Panc1 (cell line): ENCODE data around the gene FBXO27. TPM values are rescaled to one million over a fixed set of nuclear protein-coding genes. Genes with fewer than 3 reads are reported as not detected.
A peak's percentile ranks its signal among the peaks of the same experiment; 100 is the strongest.

Experiments
- ATAC-seq: fragments of 200-7000 bp; cut with Tn5 transposase; 2 replicates; pipeline ENCODE4 v1.9.1; 2020; ENCODE audit warnings: mild to moderate bottlenecking, moderate library complexity
- BruUV-seq: library from RNA; stranded (reverse); fragments of 400-500 nt; replicated peaks from 2 replicates; lab custom pipeline; 2021; lab: Mats Ljungman, UMichigan
- CTCF ChIA-PET: fragments of 300-600 bp; sonication (Branson Sonifier 250); formaldehyde crosslinking; loops from one replicate; lab custom pipeline; 2022; ENCODE audit warnings: antibody characterized with exemption; lab: Charles Lee
- POLR2A ChIA-PET: fragments of 300-600 bp; sonication (Branson Sonifier 250); formaldehyde crosslinking; loops from one replicate; lab custom pipeline; 2022; ENCODE audit warnings: antibody characterized with exemption; lab: Charles Lee
- DNase-seq: peaks from one replicate; pipeline ENCODE4 v3.0.0-alpha.2; 2010; ENCODE audit warnings: low read depth, low spot score
- H3K27ac ChIP-seq: 2 replicates; pipeline ENCODE4 v1.5.1; 2011; ENCODE audit warnings: mild to moderate bottlenecking, low read length, inconsistent platforms
- H3K27me3 ChIP-seq: fragments of 200-500 bp; sonication (Bioruptor generic); 2 replicates; pipeline ENCODE4 v1.6.0; 2014; ENCODE audit warnings: low read length, inconsistent platforms; ENCODE audit not compliant: control insufficient read depth, insufficient read depth
- H3K36me3 ChIP-seq: fragments of 200-500 bp; sonication (Bioruptor generic); 2 replicates; pipeline ENCODE4 v1.5.1; 2014; ENCODE audit warnings: inconsistent platforms, mild to moderate bottlenecking, low read length, moderate library complexity; ENCODE audit not compliant: control insufficient read depth, insufficient read depth
- H3K4me1 ChIP-seq: 2 replicates; pipeline ENCODE4 v1.5.1; 2011; ENCODE audit warnings: inconsistent platforms, mild to moderate bottlenecking, low read length, moderate library complexity; ENCODE audit not compliant: control insufficient read depth, insufficient read depth
- H3K4me3 ChIP-seq, 2 experiments: 2 replicates each; pipeline ENCODE4 v1.5.1; 2011 to 2012; ENCODE audit warnings: low read depth in 2 of 2, low read length in 2 of 2, mild to moderate bottlenecking in 2 of 2, inconsistent platforms in 1 of 2, moderate library complexity in 1 of 2
- H3K9me3 ChIP-seq: fragments of 200-500 bp; sonication (Bioruptor generic); 2 replicates; pipeline ENCODE4 v1.5.1; 2014; ENCODE audit warnings: low read depth, mild to moderate bottlenecking, inconsistent platforms, low read length, moderate library complexity; ENCODE audit not compliant: control insufficient read depth, insufficient read depth
- POLR2AphosphoS5 ChIP-seq: IDR thresholded peaks from 2 replicates; pipeline ENCODE4 v1.6.1; 2012; ENCODE audit warnings: mild to moderate bottlenecking, low read depth, low read length, moderate library complexity
- SIN3A ChIP-seq: IDR thresholded peaks from 2 replicates; pipeline ENCODE4 v1.6.1; 2012; ENCODE audit warnings: low read depth, mild to moderate bottlenecking, low read length, moderate library complexity, borderline replicate concordance; ENCODE audit not compliant: insufficient read depth
- TCF7L2 ChIP-seq: IDR thresholded peaks from 2 replicates; pipeline ENCODE4 v1.6.1; 2011; ENCODE audit warnings: mild to moderate bottlenecking, low read depth, low read length, inconsistent platforms
- in situ Hi-C: cut with HindIII; loops from 2 replicates; pipeline ENCODE4 v1.10.0; 2016; ENCODE audit warnings: low sequenced_read_pairs, low pct_unique_long_range_greater_than_20kb
- intact Hi-C: fragments of 100-400 bp; cut with micrococcal nuclease; formaldehyde crosslinking; loops from one replicate; pipeline ENCODE4 v1.10.0; 2022; ENCODE audit not compliant: unreplicated experiment
- total RNA-seq: library from RNA; stranded (reverse); gene quantifications from one replicate; pipeline ENCODE4 v1.2.1, GENCODE V29; 2021; ENCODE audit not compliant: unreplicated experiment
- TF ChIP-seq, protein P1 (sequence below), 2 experiments: IDR thresholded peaks; 2 replicates each; pipeline ENCODE4 v1.6.1; 2011 to 2012; ENCODE audit warnings: low read depth in 2 of 2, control low read depth in 1 of 2, low read length in 1 of 2, mild to moderate bottlenecking in 1 of 2, moderate library complexity in 1 of 2; ENCODE audit not compliant: insufficient read depth in 1 of 2
- TF ChIP-seq, protein P2 (sequence below): fragments of 450-650 bp; IDR thresholded peaks from 2 replicates; pipeline ENCODE4 v1.5.1; 2017; ENCODE audit warnings: mild to moderate bottlenecking

The FBXO27 gene
- total RNA-seq, 1 experiment from 2014 or later = 443 TPM

DNA sequence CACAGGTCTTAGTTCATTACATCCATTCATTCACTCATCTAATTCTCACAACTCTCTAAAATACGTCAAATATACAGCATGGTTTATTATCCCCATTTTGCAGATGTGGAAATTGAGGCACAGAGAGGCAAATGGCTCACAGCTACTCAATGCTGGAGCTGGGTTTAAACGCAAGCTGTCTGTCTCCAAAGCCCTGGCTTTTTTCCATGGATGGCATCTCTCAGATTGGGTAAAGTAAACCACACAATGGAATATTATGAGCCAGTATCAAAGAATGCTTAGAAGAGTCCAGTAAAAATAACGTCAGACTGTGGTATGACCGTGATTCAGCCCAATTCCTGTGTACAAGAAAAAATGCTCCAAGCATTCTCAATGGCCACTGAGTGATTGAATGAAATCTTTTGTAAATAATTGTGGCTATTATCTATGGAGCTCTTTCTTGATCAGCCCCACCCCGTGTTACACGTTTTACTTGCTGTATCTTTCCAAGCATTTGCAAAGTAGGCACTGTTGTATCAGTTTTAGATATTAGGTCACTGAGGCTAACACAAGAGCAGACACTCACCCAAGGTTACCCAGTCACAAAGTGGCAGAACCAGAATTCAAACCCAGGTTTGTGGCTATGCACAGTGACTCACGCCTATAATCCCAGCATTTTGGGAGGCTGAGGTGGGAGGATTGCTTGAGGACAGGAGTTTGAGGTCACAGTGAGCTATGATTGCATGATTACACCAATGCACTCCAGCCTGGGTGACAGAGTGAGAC lies 46.3 kb upstream of the FBXO27 start:
- intact Hi-C loops (no loop called here), in situ Hi-C loops (no loop called here)
- Histone ChIP-seq H3K27me3 (no peaks in the 10 kb centered on the region), H3K4me3 (peak overlapping the region in 1 of 2 experiments; percentile 2; a peak in 1 of 4 replicates), H3K9me3 (no peaks in the 10 kb centered on the region), H3K4me1 (peaks cover 73% of the 10 kb centered on the region), H3K27ac (peak overlapping the region; percentile 75), H3K36me3 (no peaks in the 10 kb centered on the region)
- DNase-seq (peak; percentile 100), ATAC-seq (peak; percentile 86)
- BruUV-seq = no TSS peak
- POLR2A ChIA-PET = interaction anchor here (0.6 kb wide), 4 partner anchors 12 to 97 kb away, joined by 3 to 10 read pairs (median 4); no protein-coding TSS in a partner anchor
- CTCF ChIA-PET = interaction anchor here (0.7 to 0.8 kb wide), 2 partner anchors 102 to 309 kb away, joined by 3 to 4 read pairs; no protein-coding TSS in a partner anchor
- TF ChIP-seq, protein P1, sequence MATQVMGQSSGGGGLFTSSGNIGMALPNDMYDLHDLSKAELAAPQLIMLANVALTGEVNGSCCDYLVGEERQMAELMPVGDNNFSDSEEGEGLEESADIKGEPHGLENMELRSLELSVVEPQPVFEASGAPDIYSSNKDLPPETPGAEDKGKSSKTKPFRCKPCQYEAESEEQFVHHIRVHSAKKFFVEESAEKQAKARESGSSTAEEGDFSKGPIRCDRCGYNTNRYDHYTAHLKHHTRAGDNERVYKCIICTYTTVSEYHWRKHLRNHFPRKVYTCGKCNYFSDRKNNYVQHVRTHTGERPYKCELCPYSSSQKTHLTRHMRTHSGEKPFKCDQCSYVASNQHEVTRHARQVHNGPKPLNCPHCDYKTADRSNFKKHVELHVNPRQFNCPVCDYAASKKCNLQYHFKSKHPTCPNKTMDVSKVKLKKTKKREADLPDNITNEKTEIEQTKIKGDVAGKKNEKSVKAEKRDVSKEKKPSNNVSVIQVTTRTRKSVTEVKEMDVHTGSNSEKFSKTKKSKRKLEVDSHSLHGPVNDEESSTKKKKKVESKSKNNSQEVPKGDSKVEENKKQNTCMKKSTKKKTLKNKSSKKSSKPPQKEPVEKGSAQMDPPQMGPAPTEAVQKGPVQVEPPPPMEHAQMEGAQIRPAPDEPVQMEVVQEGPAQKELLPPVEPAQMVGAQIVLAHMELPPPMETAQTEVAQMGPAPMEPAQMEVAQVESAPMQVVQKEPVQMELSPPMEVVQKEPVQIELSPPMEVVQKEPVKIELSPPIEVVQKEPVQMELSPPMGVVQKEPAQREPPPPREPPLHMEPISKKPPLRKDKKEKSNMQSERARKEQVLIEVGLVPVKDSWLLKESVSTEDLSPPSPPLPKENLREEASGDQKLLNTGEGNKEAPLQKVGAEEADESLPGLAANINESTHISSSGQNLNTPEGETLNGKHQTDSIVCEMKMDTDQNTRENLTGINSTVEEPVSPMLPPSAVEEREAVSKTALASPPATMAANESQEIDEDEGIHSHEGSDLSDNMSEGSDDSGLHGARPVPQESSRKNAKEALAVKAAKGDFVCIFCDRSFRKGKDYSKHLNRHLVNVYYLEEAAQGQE (IDR thresholded peaks at IDR 0.05; ENCODE audit: insufficient read depth in 1 of 2, low read depth in 2 of 2, low read length in 1 of 2) = no peak
- TF ChIP-seq, protein P2, sequence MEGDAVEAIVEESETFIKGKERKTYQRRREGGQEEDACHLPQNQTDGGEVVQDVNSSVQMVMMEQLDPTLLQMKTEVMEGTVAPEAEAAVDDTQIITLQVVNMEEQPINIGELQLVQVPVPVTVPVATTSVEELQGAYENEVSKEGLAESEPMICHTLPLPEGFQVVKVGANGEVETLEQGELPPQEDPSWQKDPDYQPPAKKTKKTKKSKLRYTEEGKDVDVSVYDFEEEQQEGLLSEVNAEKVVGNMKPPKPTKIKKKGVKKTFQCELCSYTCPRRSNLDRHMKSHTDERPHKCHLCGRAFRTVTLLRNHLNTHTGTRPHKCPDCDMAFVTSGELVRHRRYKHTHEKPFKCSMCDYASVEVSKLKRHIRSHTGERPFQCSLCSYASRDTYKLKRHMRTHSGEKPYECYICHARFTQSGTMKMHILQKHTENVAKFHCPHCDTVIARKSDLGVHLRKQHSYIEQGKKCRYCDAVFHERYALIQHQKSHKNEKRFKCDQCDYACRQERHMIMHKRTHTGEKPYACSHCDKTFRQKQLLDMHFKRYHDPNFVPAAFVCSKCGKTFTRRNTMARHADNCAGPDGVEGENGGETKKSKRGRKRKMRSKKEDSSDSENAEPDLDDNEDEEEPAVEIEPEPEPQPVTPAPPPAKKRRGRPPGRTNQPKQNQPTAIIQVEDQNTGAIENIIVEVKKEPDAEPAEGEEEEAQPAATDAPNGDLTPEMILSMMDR = no peak
- TF ChIP-seq POLR2AphosphoS5 = peak; percentile 93
- TF ChIP-seq TCF7L2 = peak; percentile 98

DNA sequence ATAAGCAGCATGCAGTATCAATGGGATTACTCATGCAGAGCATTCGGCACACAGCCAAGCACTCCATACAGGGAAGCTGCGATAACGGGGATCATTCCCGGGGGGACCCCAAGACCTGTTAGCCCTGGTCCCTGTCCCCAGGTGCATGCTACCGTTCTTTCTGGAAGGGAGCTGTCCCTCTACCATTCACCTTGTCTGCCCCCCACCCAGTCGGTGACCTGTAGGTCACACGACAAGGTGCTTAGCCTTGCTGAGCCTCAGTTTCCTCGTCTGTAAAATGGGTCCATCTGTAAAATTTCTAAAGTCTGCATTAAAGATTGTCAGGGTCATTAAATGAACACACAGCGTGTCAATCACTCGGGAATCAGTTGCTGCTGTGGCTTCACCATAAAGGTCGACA lies 45.0 kb upstream of the FBXO27 start:
- intact Hi-C loops = no loop called here
- DNase-seq = no peak
- ChIA-PET POLR2A (interaction anchor here (0.6 kb wide), 2 partner anchors 9 to 37 kb away, joined by 4 to 5 read pairs; no protein-coding TSS in a partner anchor), CTCF (no interaction called here)
- no peak overlapping the region for H3K4me3 ChIP-seq
- no peaks in the 10 kb centered on the region for H3K9me3 ChIP-seq
- BruUV-seq = TSS peak; percentile 39
- H3K27ac ChIP-seq = peak overlapping the region; percentile 75
- no peaks in the 10 kb centered on the region for H3K36me3 ChIP-seq
- no peak for TF ChIP-seq POLR2AphosphoS5
- TF ChIP-seq SIN3A = no peak
- TF ChIP-seq TCF7L2 = no peak
- TF ChIP-seq, protein P2 = no peak
- TF ChIP-seq, protein P1 (IDR thresholded peaks at IDR 0.05; ENCODE audit: insufficient read depth in 1 of 2, low read depth in 2 of 2, low read length in 1 of 2) = no peak
- ATAC-seq = no peak
- H3K4me1 ChIP-seq = peaks cover 69% of the 10 kb centered on the region
- in situ Hi-C loops = no loop called here
- no peaks in the 10 kb centered on the region for H3K27me3 ChIP-seq
